ENCODE data around the gene ME2.

The ME2 gene

GRCh38 chr18:50839996-50840395, 38.9 kb upstream of the ME2 start:
- no peak for TF ChIP-seq CTCF (IDR thresholded peaks at IDR 0.05; ENCODE audit: low read depth, low read length, missing control alignments)
- no peak for DNase-seq (ENCODE audit: extremely low read depth, low read depth)
- H3K4me3 ChIP-seq (replicated peaks; ENCODE audit: low read depth, low read length), result no peak overlapping the region

- no peak overlapping the region for H3K4me3 ChIP-seq (replicated peaks; ENCODE audit: low read depth, low read length)
- no peak for DNase-seq (ENCODE audit: extremely low read depth, low read depth)
- TF ChIP-seq CTCF (IDR thresholded peaks at IDR 0.05; ENCODE audit: low read depth, low read length, missing control alignments), result no peak
Observed at GRCh38 chr18:50842846-50843245, 36.1 kb upstream of the ME2 start.

GRCh38 chr18:50844554-50844953, 34.4 kb upstream of the ME2 start:
- H3K4me3 ChIP-seq (replicated peaks; ENCODE audit: low read depth, low read length), result no peak overlapping the region
- TF ChIP-seq CTCF (IDR thresholded peaks at IDR 0.05; ENCODE audit: low read depth, low read length, missing control alignments), result no peak
- no peak for DNase-seq (ENCODE audit: extremely low read depth, low read depth)

GRCh38 chr18:50844960-50845359, 34.0 kb upstream of the ME2 start:
- no peak for TF ChIP-seq CTCF (IDR thresholded peaks at IDR 0.05; ENCODE audit: low read depth, low read length, missing control alignments)
- H3K4me3 ChIP-seq (replicated peaks; ENCODE audit: low read depth, low read length), result no peak overlapping the region
- no peak for DNase-seq (ENCODE audit: extremely low read depth, low read depth)

GRCh38 chr18:50847192-50847591, 31.7 kb upstream of the ME2 start:
- no peak for DNase-seq (ENCODE audit: extremely low read depth, low read depth)
- TF ChIP-seq CTCF (IDR thresholded peaks at IDR 0.05; ENCODE audit: low read depth, low read length, missing control alignments), result no peak
- no peak overlapping the region for H3K4me3 ChIP-seq (replicated peaks; ENCODE audit: low read depth, low read length)

GRCh38 chr18:50848061-50848551, 30.8 kb upstream of the ME2 start:
- no peak for DNase-seq (ENCODE audit: extremely low read depth, low read depth)
- H3K4me3 ChIP-seq (replicated peaks; ENCODE audit: low read depth, low read length), result no peak overlapping the region
- no peak for TF ChIP-seq CTCF (IDR thresholded peaks at IDR 0.05; ENCODE audit: low read depth, low read length, missing control alignments)

- no peak overlapping the region for H3K4me3 ChIP-seq (replicated peaks; ENCODE audit: low read depth, low read length)
- no peak for TF ChIP-seq CTCF (IDR thresholded peaks at IDR 0.05; ENCODE audit: low read depth, low read length, missing control alignments)
- no peak for DNase-seq (ENCODE audit: extremely low read depth, low read depth)
Observed at GRCh38 chr18:50848991-50849390, 29.9 kb upstream of the ME2 start.
